NCI-H146 treated with DMSO at 0.1 percent for 48 hours (cell line): Measurements from ENCODE around the gene MED25.

Experiments used
- DNase-seq: peaks from one replicate; lab custom pipeline; 2025; ENCODE audit not compliant: unreplicated experiment; lab: John Stamatoyannopoulos, UW

Gene MED25

GRCh38 chr19:49872245-49873128, 54.4 kb downstream of the MED25 start:
- no peak for DNase-seq

- DNase-seq = no peak
These were observed 55.0 kb downstream of the MED25 start for GRCh38 chr19:49873129-49873521.

GRCh38 chr19:49873834-49874233, 55.7 kb downstream of the MED25 start:
- no peak for DNase-seq

GRCh38 chr19:49874503-49875157, 56.5 kb downstream of the MED25 start:
- no peak for DNase-seq

- no peak for DNase-seq
These were observed 57.1 kb downstream of the MED25 start for GRCh38 chr19:49875177-49875576.

GRCh38 chr19:49875857-49876421, 57.9 kb downstream of the MED25 start:
- DNase-seq = peak; percentile 40

GRCh38 chr19:49876422-49877019, 58.4 kb downstream of the MED25 start:
- peak; percentile 98 for DNase-seq

- DNase-seq = peak; percentile 99
These were observed 59.2 kb downstream of the MED25 start, which contains the start of the genes AKT1S1 and TBC1D17 for GRCh38 chr19:49877020-49877878. TSS of gene AKT1S1 (minus strand) at chr19:49877355. CDS start at chr19:49873295, 4,060 bp downstream. TSS of gene TBC1D17 (plus strand) at chr19:49877702. CDS start at chr19:49877724, 22 bp downstream.

- peak; percentile 96 for DNase-seq
These were observed 60.0 kb downstream of the MED25 start for GRCh38 chr19:49877879-49878743.

GRCh38 chr19:49878744-49879070, 60.6 kb downstream of the MED25 start:
- no peak for DNase-seq

GRCh38 chr19:49879243-49879963, 61.3 kb downstream of the MED25 start:
- no peak for DNase-seq

GRCh38 chr19:49880162-49880869, 62.2 kb downstream of the MED25 start:
- no peak for DNase-seq

- DNase-seq = no peak
These were observed 63.1 kb downstream of the MED25 start for GRCh38 chr19:49881186-49881585.

- no peak for DNase-seq
These were observed 63.7 kb downstream of the MED25 start for GRCh38 chr19:49881672-49882394.

- DNase-seq = no peak
These were observed 64.6 kb downstream of the MED25 start for GRCh38 chr19:49882643-49883042.

- no peak for DNase-seq
These were observed 65.0 kb downstream of the MED25 start for GRCh38 chr19:49883094-49883493.

- no peak for DNase-seq
These were observed 66.0 kb downstream of the MED25 start for GRCh38 chr19:49884109-49884508.

GRCh38 chr19:49884760-49885159, 66.7 kb downstream of the MED25 start:
- no peak for DNase-seq
